HG03457 (cell line): ENCODE data around the gene RPTN.

Source experiments
- ATAC-seq: cut with Tn5 transposase; IDR thresholded peaks from one replicate; pipeline ENCODE4 v1.9.1; 2021; ENCODE audit warnings: moderate number of reproducible peaks; ENCODE audit not compliant: unreplicated experiment

The RPTN gene

DNA sequence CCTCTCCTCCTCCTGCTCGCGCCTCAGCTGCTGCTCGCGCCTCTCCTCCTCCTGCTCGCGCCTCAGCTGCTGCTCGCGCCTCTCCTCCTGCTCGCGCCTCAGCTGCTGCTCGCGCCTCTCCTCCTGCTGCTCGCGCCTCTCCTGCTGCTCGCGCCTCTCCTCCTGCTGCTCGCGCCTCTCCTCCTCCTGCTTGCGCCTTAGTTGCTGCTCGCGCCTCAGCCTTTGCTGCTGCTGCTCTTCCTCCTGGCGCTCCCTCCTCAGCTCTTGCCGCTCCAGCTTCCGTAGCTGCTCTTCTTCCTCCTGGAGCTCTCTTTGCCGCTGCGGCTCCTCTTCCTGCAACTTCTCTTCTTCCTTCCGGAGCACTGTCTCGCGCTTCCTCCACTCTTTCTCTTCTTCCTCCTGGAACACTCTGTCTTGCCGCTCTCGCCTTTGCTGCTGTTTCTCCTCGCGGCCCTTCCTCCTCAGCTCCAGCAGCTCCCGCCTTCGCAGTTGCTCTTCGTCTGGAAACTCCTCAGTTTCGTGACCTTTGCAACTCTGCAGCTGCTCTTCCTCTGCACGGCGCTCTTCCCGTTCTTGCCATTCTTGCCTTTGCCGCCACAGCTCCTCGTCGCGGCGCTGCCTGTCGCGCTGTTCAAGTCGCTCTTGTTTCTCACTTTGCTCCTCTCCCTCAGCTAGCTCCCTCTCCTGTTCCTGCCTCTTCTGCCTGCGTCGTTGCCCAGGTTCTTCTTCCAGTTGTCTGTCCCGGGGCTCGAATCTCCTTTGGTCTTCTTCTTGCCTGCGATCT, 46.7 kb downstream of the RPTN start:
- no peak for ATAC-seq

DNA sequence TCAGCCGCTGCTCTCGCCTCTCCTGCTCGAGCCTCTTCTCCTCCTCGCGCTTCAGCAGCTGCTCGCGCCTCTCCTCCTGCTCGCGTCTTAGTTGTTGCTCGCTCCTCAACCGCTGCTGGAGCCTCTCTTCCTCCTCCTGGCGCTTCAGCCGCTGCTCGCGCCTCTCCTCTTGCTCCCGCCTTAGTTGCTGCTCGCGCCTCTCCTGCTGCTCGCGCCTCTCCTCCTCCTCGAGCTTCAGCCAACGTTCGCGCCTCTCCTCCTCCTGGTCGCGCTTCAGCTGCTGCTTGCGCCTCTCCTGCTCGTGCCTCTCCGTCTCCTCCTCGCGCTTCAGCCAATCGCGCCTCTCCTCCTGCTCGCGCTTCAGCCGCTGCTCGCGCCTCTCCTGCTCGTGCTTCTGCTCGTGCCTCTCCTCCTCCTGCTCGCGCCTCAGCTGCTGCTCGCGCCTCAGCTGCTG, 47.5 kb downstream of the RPTN start:
- no peak for ATAC-seq

DNA sequence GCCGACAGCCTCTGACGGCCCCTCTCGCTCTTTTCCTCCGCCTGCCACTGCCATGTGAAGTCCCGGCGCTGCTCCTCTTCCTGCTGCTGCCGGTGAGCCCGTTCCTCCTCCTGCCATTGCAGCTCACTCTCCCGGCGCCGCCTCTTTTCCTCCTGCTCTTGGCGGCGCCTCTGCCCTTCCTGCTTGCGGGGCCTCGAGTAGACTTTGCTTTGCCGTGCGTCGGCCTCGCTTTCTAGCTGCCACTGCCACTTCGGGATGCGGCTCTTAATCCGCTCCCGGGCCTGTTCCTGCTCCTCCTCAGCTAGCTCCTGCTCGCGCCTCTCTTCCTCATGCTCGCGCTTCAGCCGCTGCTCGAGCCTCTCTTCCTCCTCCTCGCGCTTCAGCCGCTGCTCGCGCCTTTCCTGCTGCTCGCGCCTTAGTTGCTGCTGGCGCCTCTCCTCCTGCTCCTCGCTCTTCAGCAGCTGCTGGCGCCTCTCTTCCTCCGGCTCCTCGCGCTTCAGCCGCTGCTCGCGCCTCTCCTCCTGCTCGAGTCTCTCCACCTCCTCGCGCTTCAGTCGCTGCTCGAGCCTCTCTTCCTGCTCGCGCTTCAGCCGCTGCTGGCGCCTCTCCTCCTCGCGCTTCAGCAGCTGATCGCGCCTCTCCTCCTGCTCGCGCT, 48.0 kb downstream of the RPTN start:
- ATAC-seq: no peak

GRCh38 chr1:152110365-152110859, 48.6 kb downstream of the RPTN start:
- no peak for ATAC-seq

- ATAC-seq: no peak
Measured at GRCh38 chr1:152109998-152110294, 49.1 kb downstream of the RPTN start.

DNA sequence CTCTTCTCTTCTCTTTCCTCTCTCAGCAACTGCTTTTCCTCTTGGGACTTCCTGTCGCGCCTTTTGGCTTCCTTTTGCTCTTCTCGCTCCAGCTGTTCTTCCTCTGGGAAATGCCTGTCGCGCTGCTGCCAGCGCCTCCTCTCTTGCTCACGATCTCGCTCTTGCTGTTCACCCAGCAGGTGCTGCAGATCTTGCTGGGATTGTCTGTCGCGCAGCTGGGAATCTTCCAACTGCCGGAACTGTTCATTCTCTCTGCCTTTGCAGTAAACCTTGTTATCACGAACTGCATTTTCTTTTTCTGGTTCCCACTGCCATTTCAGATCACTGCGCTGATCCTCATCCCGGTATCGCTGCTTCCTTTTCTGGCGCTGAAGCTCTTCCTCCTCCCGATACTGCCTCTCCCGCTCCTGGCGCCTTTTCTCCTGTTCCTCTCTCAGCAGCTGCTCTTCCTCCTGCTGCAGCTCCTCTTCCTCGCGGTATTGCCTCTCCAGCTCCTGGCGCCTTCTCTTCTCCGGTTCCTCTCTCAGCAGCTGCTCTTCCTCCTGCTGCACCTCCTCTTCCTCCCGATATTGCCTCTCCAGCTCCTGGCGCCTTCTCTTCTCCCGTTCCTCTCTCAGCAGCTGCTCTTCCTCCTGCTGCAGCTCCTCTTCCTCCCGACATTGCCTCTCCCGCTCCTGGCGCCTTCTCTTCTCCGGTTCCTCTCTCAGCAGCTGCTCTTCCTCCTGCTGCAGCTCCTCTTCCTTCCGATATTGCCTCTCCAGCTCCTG, 49.6 kb downstream of the RPTN start:
- ATAC-seq: no peak

DNA sequence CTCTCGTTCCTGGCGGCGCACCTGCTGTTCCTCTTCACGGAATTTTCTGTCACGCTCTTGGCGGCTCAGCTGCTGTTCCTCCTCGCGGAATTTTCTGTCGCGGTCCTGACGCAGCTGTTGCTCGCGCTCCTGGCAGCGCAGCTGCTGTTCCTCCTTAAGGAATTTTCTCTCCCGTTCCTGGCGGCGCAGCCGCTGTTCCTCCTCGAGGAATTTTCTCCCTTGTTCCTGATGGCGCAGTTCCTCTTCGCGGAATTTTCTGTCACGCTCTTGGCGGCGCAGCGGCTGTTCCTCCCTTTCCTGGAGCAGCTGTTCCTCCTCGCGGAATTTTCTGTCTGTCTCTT, 50.2 kb downstream of the RPTN start:
- ATAC-seq: no peak

- no peak for ATAC-seq
Measured at GRCh38 chr1:152107984-152108881, 50.8 kb downstream of the RPTN start.

DNA sequence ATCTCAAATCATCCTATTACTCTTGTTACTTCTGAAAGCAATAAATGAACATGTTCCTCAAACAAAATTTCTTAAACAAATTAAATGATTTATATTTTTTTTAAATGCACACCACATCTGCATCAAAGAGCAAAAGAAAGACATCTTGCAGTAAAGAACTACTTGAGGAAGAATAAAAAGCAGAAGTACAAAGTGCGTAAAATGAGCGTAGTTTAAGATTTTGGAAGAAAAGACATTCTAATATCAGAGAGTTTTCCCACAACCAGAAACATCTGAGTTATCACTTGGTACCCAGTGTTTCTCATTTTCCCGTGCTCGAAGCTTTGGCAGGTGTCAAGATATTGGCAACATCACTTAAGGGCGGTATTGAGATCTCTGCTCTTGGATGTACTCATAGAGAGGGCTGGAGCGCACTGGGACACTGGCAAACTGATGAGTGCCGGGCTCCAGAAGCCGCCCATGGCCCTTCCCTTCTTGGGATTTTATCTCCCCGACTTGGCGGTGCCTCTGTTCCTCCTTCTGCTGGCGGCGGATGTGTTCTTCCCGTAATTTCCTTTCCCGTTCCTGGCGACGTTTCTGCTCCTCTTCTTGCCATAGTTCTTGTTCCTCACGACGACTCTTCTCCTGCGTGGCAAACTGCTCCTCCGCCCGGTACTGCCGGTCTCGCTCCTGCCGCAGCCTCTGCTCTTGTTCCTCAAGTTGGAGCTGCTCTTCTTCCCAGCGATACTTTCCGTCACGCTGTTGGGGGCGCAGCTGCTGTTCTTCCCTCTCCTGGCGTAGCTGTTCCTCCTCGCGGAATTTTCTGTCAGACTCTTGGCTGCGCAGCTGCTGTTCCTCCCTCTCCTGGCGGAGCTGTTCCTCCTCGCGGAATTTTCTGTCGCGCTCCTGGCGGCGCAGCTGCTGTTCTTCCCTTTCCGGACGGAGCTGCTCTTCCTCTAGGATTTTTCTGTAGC, 51.7 kb downstream of the RPTN start:
- ATAC-seq: no peak

DNA sequence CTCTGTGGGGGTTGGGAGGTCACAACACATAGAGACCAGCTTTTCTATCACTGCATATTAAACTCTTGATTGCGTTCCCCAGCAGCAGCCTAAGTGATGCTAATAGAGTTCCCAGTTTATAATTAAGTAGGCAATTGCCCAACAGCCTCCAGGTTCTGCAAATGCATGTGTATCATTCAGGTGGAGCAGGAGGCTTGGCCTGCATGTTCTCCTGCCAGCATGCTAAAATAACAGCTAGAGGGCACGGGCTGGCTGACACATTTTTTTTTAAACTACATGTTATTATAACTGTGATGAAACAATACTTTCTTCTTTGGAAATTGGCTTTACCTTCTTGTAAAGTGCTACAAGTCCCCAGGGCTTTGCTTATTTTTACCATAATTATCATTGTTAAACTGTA, 54.2 kb downstream of the RPTN start:
- ATAC-seq: no peak
